Fibroblast of skin of right biceps (primary cell): ENCODE results near the gene PSD4.
A peak's percentile ranks its signal among the peaks of the same experiment; 100 is the strongest.

Experiments used
- DNase-seq: peaks from one replicate; pipeline ENCODE4 v3.0.0-alpha.2; 2013

The PSD4 gene

DNA sequence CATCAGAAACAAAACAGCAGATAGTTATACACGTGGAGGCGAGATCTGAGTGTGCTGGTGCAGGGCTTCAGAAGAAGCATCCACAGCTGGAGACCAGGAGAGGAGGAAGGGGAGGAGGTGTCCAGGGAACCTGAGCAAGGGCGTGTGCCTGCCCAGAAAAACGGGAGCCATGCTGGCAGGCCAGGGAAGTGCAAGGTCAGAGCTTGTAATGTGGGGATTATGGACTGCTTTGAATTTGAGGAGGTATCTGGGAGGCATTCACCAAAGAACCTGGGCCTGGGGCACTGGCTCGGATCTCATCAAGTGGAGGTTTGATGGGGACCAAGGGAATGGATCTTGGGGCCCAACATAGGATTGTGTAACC lies 12.6 kb downstream of the PSD4 start:
- no peak for DNase-seq

DNA sequence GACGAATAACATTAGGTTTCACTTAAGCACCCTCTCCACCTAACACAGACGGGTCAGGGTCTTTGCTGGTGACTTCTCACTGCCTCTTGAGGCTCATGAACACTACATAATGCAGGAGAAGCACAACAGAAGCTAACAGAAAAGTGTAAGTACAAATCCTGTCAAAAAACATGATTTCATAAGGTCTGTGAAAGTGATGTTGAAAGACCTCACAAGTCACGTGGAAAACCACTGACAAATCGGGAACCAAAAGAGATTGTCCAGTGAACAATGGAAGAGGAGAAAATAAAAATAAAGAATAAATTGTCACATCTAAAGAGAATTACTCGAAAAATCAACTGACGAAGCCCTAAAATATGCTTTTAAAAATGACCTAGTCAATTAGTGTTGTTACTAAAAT lies 14.0 kb downstream of the PSD4 start:
- DNase-seq = no peak

DNA sequence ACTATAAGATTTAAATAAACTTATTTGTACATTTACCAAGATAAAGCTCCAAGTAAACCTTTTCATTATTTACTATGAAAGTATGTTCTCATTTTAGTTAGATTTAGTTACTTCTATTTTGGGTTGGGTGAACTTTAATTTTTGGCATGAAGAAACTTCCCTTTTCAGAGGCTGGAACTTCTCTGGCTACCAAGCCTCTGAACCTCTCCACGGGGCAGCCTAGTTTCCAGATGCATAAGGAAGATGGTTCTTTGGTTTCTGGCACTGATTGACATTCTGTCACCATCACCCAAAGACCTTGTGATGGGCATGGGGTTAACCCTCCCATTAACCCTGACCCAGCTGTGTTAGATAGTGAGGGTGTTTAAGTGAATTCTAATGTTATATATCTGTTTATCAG lies 17.1 kb downstream of the PSD4 start:
- DNase-seq = no peak

DNA sequence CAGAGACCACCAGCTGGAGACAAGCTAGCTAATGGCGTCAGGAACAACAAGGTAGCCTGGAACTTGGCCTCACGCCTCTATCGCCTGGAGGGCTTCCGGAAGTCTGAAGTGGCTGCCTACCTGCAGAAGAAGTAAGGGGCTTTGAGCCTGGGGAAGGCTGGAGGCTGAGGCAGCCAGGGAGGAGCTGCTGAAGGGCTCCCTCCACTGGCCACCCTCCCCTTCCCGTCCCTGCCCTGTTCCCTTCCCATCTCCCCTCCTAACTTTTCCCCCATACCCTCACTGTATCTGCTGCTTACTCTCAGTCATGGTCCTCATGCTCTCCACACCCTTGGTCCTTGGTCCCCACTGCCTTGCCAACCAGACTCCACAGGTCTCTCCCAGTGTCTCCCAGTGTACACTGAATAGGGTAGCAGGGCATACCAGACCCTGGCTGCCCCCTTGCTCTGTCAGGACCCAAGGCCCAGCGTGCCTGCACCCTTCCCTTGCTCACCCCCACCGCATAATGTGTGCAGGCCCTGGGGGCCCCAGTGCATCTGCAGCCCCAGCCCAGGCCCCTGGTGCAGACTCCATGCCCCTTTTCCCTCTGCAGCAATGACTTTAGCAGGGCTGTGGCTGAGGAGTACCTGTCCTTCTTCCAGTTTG lies 18.8 kb downstream of the PSD4 start:
- DNase-seq = no peak

DNA sequence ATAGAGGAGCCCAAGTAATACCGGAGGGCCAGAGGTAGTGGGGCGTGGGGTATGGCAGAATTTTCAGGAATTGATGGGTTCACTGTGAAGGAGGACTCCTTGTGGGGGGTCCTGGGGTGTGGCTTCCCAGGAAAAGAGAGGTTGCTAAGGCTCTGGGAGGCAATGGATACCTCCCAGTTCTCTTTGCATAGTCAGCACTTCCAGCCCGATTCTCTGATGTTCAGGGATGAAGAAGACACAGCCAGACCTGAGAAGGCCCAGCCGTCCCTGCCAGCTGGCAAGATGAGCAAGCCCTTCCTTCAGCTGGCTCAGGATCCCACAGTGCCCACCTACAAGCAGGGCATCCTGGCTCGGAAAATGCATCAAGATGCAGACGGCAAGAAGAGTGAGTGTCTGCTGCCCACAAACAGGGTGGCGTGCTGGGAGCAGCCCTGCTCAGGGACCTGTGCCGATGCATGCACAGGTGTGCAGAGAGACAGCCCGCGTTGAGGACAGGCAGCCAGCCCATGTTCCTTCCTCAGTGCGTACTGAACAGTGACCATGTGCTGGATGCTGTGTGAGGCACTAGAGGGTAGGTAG lies 22.2 kb downstream of the PSD4 start:
- DNase-seq = no peak

DNA sequence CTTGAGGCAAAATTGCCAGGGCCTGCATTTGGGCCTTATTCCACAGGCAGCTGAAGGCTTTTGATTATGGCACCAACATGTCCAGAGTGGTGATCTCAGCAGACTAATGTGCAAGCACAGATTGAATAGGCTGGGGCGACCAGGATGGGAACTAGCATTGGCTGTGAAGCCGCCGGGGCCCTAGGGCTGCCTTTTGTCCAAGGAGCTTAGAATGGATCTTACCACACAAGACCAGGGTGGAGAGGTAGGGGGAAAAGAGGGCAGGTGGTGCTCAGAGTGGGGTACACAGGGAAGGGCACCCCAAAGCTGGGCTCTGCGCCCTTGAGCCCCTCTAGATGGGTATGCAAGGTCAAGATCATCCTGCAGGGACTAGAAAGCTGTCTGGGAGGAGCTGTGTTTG lies 23.1 kb downstream of the PSD4 start:
- DNase-seq = no peak

DNA sequence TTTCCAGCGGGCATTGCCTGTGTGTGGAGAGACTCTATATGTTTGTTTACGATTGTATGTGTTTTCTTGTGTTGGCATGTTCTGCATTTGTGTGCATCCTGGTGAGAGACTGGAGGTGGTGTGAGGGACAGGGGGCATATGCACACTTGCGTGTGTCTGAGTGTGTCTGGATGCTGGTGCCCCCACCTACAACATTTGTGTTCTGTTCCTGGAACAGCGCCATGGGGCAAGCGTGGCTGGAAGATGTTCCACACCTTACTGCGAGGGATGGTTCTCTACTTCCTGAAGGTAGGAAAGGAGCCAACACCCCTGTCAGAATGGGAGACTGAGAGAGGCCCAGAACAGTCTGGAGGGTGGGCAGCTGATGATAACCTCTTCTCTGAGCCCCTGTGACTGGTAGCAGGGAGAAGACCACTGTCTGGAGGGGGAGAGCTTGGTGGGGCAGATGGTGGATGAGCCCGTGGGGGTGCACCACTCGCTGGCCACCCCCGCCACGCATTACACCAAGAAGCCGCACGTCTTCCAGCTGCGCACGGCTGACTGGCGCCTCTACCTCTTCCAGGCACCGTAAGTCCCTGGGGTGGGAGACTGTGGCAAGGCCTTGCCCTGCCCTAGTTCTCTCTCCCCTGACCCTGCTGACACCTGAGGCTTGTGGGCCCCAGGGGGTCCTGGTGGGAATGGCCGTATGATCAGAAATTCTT lies 23.7 kb downstream of the PSD4 start:
- no peak for DNase-seq

DNA sequence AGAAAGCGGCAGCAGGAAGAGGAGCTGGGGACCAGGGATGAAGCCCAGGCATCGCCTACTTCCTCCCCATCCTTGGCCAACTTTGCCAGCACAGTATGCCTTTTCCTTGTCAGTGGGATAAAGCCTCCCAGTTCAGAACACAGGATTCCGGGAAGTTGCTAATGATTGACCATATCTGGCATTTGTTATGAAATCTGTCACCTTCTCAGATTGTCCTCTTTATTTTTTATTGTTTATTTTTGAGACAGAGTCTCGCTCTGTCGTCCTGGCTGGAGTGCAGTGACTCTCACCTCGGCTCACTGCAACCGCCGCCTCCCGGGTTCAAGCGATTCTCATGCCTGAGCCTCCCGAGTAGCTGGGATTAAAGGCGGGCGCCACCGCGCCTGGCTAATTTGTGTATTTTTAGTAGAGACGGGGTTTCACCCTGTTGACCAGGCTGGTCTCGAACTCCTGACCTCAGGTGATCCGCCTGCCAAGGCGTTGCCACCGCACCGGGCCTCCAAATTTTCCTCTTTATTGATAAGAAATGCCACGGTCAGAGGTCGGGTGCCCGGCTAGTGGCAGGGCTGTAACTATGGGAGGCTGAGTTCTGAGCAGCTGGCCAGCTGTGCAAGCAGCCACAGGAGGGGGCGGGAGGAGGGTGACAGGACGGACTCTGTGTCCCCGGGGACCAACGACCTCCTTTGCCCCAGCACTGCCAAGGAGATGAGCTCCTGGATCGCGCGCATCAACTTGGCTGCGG lies 24.4 kb downstream of the PSD4 start:
- no peak for DNase-seq

DNA sequence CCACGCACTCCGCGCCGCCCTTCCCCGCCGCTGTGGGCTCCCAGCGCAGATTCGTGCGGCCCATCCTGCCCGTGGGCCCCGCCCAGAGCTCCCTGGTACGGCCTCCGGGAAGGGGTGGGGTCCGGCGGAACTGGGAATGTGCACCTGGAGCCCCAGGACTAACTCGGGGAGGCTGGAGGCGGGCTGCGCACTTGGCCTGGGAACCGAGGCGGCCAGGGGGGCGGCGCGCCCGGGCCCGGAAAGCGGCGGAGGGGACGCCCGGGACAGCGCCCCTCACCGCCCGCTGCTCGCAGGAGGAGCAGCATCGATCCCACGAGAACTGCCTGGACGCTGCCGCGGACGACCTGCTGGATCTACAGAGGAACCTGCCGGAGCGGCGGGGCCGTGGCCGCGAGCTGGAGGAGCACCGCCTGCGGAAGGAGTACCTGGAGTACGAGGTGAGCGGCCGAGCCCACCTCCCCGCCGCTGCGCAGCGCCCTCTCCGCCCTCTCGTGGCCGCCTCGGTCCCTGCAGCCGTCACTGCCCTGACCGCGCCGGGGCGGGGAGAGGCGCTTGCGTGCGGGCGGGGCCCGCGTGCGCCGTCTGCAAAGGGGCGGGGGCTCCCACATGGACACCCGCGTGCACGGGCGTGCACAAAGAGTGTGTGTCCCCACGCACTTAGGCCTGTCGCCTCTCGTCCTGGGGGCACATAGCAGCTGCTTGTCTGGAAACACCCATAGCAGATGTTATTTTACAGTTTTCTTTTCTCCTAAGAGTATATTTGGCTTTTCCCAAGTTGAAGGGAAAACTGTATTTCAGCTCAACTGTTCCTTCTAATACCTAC lies 25.2 kb downstream of the PSD4 start:
- DNase-seq = peak; percentile 78

DNA sequence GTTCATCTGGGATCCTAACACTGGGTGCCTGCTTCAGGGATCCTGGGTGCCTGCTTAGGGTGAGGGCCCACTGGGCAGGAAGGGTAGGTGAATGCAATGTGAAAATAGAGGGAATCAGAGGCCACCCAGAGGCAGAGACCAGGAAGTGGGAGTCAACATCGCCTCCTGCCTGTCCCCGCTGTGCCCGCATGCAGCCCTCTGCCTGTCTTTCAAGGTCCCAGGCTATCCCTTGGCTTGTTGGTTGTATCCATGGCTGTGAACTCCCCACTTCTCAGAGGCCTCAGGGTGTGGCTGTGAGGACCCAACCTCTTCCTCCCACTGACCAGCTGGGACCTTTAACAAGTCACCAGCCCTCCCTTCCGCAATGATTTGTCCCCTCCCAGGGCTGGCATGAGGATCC lies 26.5 kb downstream of the PSD4 start:
- no peak for DNase-seq

DNA sequence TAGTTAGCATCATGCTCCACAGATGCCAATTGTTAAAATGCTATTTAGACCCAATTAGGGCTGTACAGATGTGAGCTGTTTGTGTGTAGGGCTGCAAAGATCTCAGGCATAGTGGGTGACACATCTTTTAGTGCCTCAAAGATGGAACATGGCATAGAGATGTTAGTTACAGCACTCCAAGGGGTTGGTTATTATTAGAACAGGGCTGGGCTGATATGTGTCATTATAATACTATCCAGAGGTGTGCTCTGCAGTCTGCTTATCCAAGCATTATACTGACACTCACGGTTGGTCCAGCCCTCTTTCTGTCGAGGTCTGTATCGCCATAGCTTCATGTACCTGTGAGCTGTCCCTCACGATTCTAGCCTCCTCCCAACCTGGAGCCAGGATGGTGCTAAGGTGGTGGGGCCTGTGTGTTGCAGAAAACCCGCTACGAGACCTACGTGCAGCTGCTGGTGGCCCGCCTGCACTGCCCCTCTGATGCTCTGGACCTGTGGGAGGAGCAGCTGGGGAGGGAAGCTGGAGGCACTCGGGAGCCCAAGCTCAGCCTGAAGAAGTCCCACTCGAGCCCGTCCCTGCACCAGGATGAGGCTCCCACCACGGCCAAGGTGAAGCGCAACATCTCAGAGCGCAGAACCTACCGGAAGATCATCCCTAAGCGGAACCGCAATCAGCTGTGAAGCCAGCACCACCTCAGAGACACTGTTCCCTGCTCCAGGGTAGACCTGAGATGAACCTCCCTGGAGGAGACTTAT lies 27.1 kb downstream of the PSD4 start:
- DNase-seq = no peak

DNA sequence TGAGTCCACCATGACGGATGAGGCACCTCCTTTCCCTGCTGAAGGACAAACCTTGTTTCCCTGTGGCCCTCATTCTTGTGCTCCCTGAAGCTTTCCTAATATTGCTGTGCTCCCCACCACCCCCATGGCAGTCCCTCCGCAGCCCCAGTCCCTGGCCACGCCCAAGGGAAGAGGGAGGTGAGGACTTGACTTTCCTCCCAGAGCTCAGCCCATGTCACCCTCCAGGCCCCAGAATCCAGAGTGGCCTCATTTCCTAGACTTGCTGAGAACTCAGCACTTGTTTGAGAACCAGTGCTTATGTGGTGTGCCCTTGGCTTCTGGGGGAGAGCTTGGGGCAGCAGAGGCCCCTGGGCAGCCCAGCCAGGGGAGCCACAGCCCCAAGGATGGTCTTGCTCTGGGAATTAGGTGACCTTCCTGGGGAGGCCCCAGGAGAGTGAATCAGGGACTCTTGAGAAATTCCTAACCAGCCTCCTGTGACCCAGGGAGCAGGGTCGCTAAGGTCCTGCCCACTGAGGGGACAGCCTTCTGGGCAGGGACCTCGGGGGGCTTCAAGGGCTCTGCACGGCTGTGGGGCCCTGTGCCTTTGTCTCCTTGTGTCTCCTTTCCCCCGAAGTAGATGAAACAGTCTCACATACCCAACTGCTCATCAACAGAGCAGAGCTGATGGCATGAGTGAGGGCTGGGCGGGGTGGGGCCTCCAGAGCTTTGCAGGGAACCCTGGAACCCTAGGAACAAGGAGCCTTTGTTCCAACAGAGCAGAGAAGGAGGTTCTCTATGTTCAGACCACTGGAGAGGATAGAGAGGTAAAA lies 27.9 kb downstream of the PSD4 start:
- DNase-seq = no peak

DNA sequence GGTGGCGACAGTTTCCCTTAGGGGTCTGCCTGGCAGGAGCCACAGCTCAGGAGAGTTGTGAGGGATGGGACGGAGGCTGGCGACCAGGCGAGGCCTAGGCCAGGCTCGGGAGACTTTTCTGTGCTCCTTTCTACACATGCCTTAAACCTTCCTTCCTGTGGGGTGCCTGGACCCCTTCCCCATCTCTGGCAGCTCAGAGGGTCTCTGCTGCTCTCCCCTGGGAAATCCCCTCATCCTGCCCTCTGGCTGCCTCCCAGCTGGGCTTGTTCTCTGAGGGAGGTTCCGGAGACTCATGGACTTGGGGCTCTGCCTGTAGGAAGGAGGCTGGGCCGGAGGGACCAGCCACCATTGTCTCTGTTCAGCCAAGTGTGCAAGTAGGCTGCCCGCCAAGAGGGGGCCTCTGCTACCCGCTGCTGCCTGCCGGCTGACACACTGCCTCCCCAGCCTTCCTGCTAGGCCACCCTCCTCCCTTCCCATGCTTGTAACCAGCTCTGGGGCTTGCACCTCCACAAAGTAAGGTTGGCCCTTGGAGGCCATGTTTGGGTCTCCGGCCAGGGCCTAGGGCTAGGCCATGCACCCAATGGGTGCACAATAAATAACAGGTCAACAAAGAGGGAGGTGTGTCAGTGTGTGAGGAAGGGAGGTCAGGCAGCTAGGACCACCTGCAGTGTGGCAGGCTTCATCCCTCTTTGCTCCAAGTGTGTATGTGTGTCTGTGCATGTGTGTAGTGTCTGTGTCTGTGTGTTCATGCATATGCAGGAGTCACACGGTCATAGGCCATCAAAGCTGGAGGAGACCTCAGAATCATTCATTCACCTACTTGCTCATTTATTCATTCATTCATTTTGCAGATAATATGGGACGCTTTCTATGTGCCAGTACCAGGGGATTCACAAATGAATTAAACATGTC lies 28.8 kb downstream of the PSD4 start:
- no peak for DNase-seq

DNA sequence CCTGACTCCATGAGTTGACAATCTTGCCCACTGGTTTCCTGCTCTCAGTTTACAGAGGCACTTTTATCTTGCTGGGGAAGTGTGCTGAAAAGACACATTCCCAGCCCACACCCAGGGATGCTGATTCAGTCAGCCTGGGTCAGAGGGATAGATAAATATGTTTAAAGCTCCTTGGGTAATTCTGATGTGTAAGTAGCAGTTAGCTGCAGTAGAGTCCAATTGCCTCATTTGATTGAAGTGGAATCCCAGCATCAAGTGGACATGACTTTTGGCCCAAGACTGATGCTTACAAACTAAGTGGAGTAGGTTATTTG lies 29.4 kb downstream of the PSD4 start:
- no peak for DNase-seq

DNA sequence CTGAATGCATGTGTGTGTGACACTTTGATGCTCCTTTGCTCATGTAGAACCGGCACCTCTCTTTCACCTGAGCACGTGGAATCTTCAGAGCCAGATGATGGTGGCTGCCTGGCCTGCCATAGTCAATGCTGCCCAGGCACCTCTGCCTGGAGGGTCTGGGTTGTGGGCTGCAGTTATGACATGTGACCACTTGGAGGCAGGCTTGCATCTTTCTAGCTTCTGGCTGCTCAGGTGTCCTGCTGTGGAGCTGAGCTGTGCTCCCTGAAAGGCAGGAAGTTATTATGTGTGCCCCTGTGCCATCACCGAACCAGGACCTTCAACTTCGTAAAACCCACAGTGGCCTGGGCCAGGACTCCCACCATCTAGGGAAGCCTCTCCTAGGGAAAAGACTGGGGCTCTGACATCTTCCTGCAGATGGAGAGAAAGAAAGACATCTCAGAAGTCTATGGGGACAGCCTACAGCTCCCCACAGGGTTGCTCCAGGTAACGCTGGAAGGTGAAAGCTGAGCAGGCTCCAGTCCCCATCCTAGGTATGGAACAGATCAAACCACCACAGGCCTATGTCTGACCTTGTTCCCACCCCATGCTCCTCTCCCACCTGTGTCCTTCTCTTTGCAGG lies 30.2 kb downstream of the PSD4 start:
- DNase-seq = peak; percentile 63

DNA sequence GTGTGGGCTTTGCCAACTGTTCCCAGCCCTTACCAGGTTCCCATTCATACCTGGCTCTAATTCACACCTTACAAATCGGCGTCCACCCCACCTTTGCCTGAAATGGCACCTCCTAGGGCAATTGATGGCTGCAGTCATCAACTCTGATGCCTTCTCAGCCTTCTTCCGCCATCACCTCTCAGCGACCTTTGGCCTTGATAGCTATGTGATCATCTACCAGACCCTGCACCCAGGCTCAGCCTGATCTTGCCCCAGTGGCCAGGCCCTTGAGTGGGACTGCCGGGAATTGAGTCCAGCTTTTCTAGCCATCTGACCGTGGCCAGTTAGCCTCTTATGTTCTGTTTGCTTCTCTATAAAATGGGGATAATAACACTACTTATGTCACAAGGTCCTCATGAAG lies 32.5 kb downstream of the PSD4 start:
- DNase-seq = no peak

DNA sequence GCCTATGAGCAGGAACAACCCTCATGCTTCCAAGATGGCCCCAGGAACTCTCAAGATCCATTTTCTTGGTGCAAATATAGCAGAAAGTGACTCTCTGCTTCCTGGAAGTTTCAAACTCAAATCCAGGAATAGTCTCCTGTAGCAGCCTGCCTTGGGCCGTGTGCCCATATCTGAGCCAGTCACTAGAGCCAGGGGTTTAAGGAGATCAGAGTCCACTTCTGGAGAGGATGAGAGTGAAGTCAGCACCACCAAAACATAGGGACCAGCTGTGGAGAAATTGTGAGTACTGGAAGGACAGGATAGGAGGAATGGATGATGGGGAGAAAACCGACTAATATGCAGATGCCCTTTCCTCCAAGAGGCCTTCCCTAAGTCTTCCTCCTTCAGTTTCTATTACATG lies 33.2 kb downstream of the PSD4 start:
- no peak for DNase-seq

DNA sequence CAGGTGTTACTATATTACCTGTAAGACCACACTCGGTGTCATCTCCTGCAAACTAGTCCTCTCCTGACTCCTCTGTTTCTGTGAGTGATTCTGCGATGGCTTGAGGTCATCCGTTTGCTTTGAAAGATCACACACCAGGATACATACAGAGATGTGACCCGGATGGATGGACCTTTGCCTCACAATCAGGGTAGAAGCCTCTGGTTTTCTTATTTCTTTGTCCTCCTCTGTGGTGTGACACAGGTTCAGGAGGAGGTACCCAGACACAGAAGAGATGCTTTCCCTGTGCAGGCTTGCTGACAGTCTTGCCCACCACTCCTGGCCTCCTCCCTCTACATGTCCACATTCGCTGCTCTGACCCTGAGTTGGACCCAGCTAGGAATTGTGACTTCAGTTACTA lies 34.6 kb downstream of the PSD4 start:
- no peak for DNase-seq

DNA sequence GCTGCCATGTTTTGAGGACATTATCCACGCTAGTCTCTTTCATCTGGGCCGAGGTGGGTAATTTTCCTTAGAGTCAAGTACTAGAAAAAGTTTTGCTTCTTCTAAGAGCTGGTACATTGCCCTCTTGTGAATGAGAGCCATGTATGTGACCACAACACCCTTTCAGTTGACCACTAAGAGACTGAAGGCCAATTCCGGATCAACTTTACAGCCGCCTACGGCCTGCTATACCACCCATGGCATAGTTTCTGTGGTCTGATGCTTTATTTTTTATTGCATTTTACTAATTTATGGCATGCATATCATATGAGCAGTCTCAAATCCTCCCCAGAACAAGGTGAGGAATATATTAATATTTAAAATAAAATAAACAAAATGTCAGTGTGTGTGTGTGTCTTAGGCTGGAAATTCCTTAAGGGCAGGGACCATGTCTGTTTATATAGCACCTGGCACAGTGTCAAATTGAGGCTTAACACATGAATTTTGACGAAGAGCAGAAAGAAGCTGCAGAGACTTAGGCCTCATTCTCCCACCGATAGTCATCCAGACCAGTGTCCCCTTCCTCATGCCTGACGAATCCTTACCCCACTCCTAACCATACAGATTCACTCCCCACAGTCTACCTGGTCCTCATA lies 35.4 kb downstream of the PSD4 start:
- peak; percentile 55 for DNase-seq
